Activated CD4-positive, alpha-beta T cell treated with anti-CD3 and anti-CD28 coated beads for 48 hours (primary cell): ENCODE measurements around the gene FAAH.

ENCODE experiments used
- DNase-seq: peaks from one replicate; pipeline ENCODE4 v3.0.0-alpha.2; 2020

FAAH gene

GRCh38 chr1:46423574-46424240 lies 29.6 kb downstream of the FAAH start:
- DNase-seq, result no peak

GRCh38 chr1:46424730-46425129 lies 30.6 kb downstream of the FAAH start:
- DNase-seq, result no peak

- no peak for DNase-seq
Measured at GRCh38 chr1:46425726-46426125, 31.6 kb downstream of the FAAH start.

- no peak for DNase-seq
Measured at GRCh38 chr1:46427541-46427940, 33.4 kb downstream of the FAAH start.

GRCh38 chr1:46429436-46429835 lies 35.3 kb downstream of the FAAH start:
- DNase-seq, result no peak

- DNase-seq, result no peak
Measured at GRCh38 chr1:46431695-46432094, 37.6 kb downstream of the FAAH start.

GRCh38 chr1:46432781-46433327 lies 38.7 kb downstream of the FAAH start:
- no peak for DNase-seq

GRCh38 chr1:46434358-46434757 lies 40.2 kb downstream of the FAAH start:
- DNase-seq, result no peak

- DNase-seq, result no peak
Measured at GRCh38 chr1:46436844-46437243, 42.7 kb downstream of the FAAH start.

- no peak for DNase-seq
Measured at GRCh38 chr1:46437723-46438122, 43.6 kb downstream of the FAAH start.

GRCh38 chr1:46438346-46438745 lies 44.2 kb downstream of the FAAH start:
- no peak for DNase-seq

GRCh38 chr1:46440478-46440877 lies 46.4 kb downstream of the FAAH start:
- DNase-seq, result no peak

- peak; percentile 84 for DNase-seq
Measured at GRCh38 chr1:46442317-46443161, 48.4 kb downstream of the FAAH start.

GRCh38 chr1:46444466-46444865 lies 50.3 kb downstream of the FAAH start:
- no peak for DNase-seq

- no peak for DNase-seq
Measured at GRCh38 chr1:46445773-46446256, 51.7 kb downstream of the FAAH start.

GRCh38 chr1:46446646-46447498 lies 52.8 kb downstream of the FAAH start:
- peak; percentile 91 for DNase-seq

GRCh38 chr1:46447499-46448108 lies 53.5 kb downstream of the FAAH start:
- no peak for DNase-seq

- no peak for DNase-seq
Measured at GRCh38 chr1:46448109-46448911, 54.2 kb downstream of the FAAH start.

GRCh38 chr1:46449223-46450159 lies 55.4 kb downstream of the FAAH start:
- no peak for DNase-seq

- DNase-seq, result no peak
Measured at GRCh38 chr1:46450160-46450517, 56.0 kb downstream of the FAAH start.
